SU-DHL-6 (cell line): ENCODE results near the gene KRTAP4-9.
"Not testable (repeated sequence)": the region's sequence is repeated elsewhere in the genome, so short reads cannot be mapped to it uniquely, and the experiment has no call there.

ENCODE experiments used
- H2AFZ ChIP-seq: fragments of 200-600 bp; sonication (generic); 2 replicates; pipeline ENCODE4 v1.6.1; 2014; ENCODE audit warnings: low read depth, mild to moderate bottlenecking, moderate library complexity, mixed read lengths, antibody characterized with exemption, low read length; ENCODE audit not compliant: severe bottlenecking
- H3F3A ChIP-seq: fragments of 200-600 bp; shearing (Covaris generic); 2 replicates; pipeline ENCODE4 v1.6.0; 2016; ENCODE audit warnings: antibody characterized with exemption, mild to moderate bottlenecking; ENCODE audit not compliant: insufficient read depth
- H3K27ac ChIP-seq: fragments of 200-600 bp; sonication (generic); 2 replicates; pipeline ENCODE4 v1.5.1; 2016; ENCODE audit warnings: low read depth, mild to moderate bottlenecking, low read length, moderate library complexity, mixed read lengths
- H3K27me3 ChIP-seq: fragments of 200-600 bp; sonication (generic), shearing (Covaris generic); 2 replicates; pipeline ENCODE4 v1.6.0; 2014; ENCODE audit warnings: mild to moderate bottlenecking, low read length
- H3K36me3 ChIP-seq: fragments of 200-600 bp; sonication (generic); 2 replicates; pipeline ENCODE4 v1.6.1; 2014; ENCODE audit warnings: mild to moderate bottlenecking, low read length, mixed read lengths
- H3K4me2 ChIP-seq: fragments of 300-600, 200-600 bp; shearing (Covaris generic), sonication (generic); 2 replicates; pipeline ENCODE4 v1.6.0; 2014; ENCODE audit warnings: low read length, low read depth, mild to moderate bottlenecking; ENCODE audit not compliant: poor library complexity, severe bottlenecking
- H3K4me3 ChIP-seq: fragments of 200-600 bp; sonication (generic); 2 replicates; pipeline ENCODE4 v1.5.1; 2014; ENCODE audit warnings: antibody characterized with exemption, low read length, mild to moderate bottlenecking, mixed read lengths; ENCODE audit not compliant: insufficient read depth, poor library complexity, severe bottlenecking
- H3K79me2 ChIP-seq: fragments of 200-600 bp; sonication (generic); 2 replicates; pipeline ENCODE4 v1.6.1; 2014; ENCODE audit warnings: mild to moderate bottlenecking, low read length, moderate library complexity; ENCODE audit not compliant: insufficient read depth
- H3K9ac ChIP-seq: fragments of 200-600 bp; sonication (generic); 2 replicates; pipeline ENCODE4 v1.7.0; 2014; ENCODE audit warnings: mild to moderate bottlenecking, low read length
- H3K9me2 ChIP-seq: fragments of 200-600 bp; sonication (generic); replicated peaks from 2 replicates; pipeline ENCODE4 v1.6.1; 2014; ENCODE audit warnings: low read length; ENCODE audit not compliant: insufficient read depth
- H3K9me3 ChIP-seq: fragments of 200-600 bp; sonication (generic); 2 replicates; pipeline ENCODE4 v1.6.1; 2014; ENCODE audit warnings: low read length, mixed read lengths; ENCODE audit not compliant: insufficient read depth
- H4K20me1 ChIP-seq: fragments of 200-600 bp; sonication (generic); 2 replicates; pipeline ENCODE4 v1.6.1; 2014; ENCODE audit warnings: low read depth, mild to moderate bottlenecking, antibody characterized with exemption, low read length, moderate library complexity, mixed read lengths
- EZH2phosphoT487 ChIP-seq: fragments of 200-600 bp; sonication (generic), shearing (Covaris generic); conservative IDR thresholded peaks from 2 replicates; pipeline ENCODE4 v1.6.1; 2018; ENCODE audit warnings: mild to moderate bottlenecking, antibody characterized with exemption, low read length, moderate library complexity, mixed read lengths
- TF ChIP-seq, protein P1 (sequence below): fragments of 200-600 bp; sonication (generic); IDR thresholded peaks from one replicate; pipeline ENCODE4 v1.5.1; 2017; ENCODE audit warnings: antibody characterized with exemption, mild to moderate bottlenecking, low read length, moderate library complexity; ENCODE audit not compliant: insufficient read depth, poor library complexity, severe bottlenecking

The KRTAP4-9 gene

GRCh38 chr17:41096055-41096454, 9.1 kb upstream of the KRTAP4-9 start:
- no peak overlapping the region for H3K4me3 ChIP-seq
- H3K36me3 ChIP-seq = no peaks in the 10 kb centered on the region
- no peak overlapping the region for H3K9ac ChIP-seq
- TF ChIP-seq EZH2phosphoT487 = no peak
- TF ChIP-seq, protein P1, sequence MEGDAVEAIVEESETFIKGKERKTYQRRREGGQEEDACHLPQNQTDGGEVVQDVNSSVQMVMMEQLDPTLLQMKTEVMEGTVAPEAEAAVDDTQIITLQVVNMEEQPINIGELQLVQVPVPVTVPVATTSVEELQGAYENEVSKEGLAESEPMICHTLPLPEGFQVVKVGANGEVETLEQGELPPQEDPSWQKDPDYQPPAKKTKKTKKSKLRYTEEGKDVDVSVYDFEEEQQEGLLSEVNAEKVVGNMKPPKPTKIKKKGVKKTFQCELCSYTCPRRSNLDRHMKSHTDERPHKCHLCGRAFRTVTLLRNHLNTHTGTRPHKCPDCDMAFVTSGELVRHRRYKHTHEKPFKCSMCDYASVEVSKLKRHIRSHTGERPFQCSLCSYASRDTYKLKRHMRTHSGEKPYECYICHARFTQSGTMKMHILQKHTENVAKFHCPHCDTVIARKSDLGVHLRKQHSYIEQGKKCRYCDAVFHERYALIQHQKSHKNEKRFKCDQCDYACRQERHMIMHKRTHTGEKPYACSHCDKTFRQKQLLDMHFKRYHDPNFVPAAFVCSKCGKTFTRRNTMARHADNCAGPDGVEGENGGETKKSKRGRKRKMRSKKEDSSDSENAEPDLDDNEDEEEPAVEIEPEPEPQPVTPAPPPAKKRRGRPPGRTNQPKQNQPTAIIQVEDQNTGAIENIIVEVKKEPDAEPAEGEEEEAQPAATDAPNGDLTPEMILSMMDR = no peak
- H3K9me2 ChIP-seq = no peaks in the 10 kb centered on the region
- H3K9me3 ChIP-seq = no peaks in the 10 kb centered on the region
- no peaks in the 10 kb centered on the region for H3F3A ChIP-seq
- no peaks in the 10 kb centered on the region for H3K79me2 ChIP-seq
- H2AFZ ChIP-seq = no peak overlapping the region
- H3K27me3 ChIP-seq = no peaks in the 10 kb centered on the region
- H4K20me1 ChIP-seq = no peaks in the 10 kb centered on the region
- H3K4me2 ChIP-seq = no peak overlapping the region
- H3K27ac ChIP-seq = no peak overlapping the region

DNA sequence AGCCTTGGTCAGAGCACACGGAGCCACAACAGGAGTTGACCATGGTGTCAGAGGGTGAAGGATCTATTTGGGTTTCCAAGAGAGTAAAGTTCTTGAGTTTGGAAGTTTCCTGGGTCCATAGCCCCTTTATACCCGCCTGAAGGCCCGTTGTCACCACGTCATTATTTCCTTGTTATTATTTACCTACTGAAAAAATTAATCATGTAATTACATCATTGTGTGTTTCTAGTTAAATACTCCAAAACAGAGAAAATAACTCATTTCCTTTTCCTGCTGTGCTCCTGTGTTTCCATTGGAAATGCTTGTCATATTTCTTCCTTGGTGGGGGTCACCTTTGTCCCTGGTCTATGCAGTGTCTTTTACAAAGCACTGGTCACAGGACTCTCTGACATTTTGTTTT, 7.1 kb upstream of the KRTAP4-9 start, which contains the start of gene KRTAP4-8:
Gene KRTAP4-8, minus strand, starts transcription at position 101 of the 400 bp plus-strand sequence. Its CDS starts 58 bp downstream, at position 43.
- Histone ChIP-seq H3K4me2 (no peak within 1 kb of the TSS), H3K4me3 (no peak within 1 kb of the TSS), H3K36me3 (no peaks in the 10 kb centered on the region), H3K9me3 (no peaks in the 10 kb centered on the region), H3K79me2 (no peaks in the 10 kb centered on the region), H4K20me1 (no peaks in the 10 kb centered on the region), H3K27ac (no peak within 1 kb of the TSS), H3K27me3 (no peaks in the 10 kb centered on the region), H3K9me2 (no peaks in the 10 kb centered on the region), H3F3A (no peaks in the 10 kb centered on the region), H3K9ac (no peak within 1 kb of the TSS), H2AFZ (no peak within 1 kb of the TSS)
- TF ChIP-seq, protein P1 = no peak
- TF ChIP-seq EZH2phosphoT487 = no peak

DNA sequence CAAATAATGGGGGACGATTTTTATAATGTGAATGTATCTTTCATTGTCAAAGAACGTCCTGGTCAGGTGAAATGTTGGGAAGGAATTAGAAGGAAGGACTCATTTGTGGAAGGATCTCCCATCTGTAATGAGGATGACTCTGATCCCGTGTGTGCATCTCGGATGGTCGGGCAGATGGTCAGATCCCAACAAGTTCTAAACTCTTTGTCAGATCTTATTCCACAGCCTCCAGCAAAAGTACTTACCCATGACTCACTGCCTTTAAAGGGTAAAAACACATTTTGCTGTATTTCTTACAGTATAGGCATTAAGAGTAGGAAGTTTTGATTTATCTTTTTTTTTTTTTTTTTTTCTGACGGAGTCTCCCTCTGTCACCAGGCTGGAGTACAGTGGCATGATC, 6.7 kb upstream of the KRTAP4-9 start:
- no peaks in the 10 kb centered on the region for H3F3A ChIP-seq
- no peaks in the 10 kb centered on the region for H3K36me3 ChIP-seq
- H2AFZ ChIP-seq = no peak overlapping the region
- H3K4me2 ChIP-seq = no peak overlapping the region
- no peaks in the 10 kb centered on the region for H3K9me3 ChIP-seq
- H3K27me3 ChIP-seq = no peaks in the 10 kb centered on the region
- H3K79me2 ChIP-seq = no peaks in the 10 kb centered on the region
- no peak overlapping the region for H3K27ac ChIP-seq
- no peak overlapping the region for H3K9ac ChIP-seq
- no peaks in the 10 kb centered on the region for H4K20me1 ChIP-seq
- no peak overlapping the region for H3K4me3 ChIP-seq
- TF ChIP-seq, protein P1 = no peak
- no peak for TF ChIP-seq EZH2phosphoT487
- no peaks in the 10 kb centered on the region for H3K9me2 ChIP-seq

- not testable (repeated sequence) for H3K79me2 ChIP-seq, H3K9me3 ChIP-seq, H3F3A ChIP-seq, H3K4me3 ChIP-seq, H2AFZ ChIP-seq, H3K36me3 ChIP-seq, H3K27ac ChIP-seq, H3K9ac ChIP-seq, H3K27me3 ChIP-seq, H3K9me2 ChIP-seq, H3K4me2 ChIP-seq, H4K20me1 ChIP-seq
Measured at GRCh38 chr17:41099682-41100480, 5.3 kb upstream of the KRTAP4-9 start.
